ENCODE measurements around the gene SRPX2.

Gene SRPX2

GRCh38 chrX:100623001-100623400 is 21.0 kb upstream of the SRPX2 start:
- H3K9me3 ChIP-seq (ENCODE audit: insufficient read depth, low read length) = no peaks in the 10 kb centered on the region
- H2AFZ ChIP-seq (ENCODE audit: low read depth, low read length, severe bottlenecking) = no peak overlapping the region
- H3K9me2 ChIP-seq (replicated peaks; ENCODE audit: insufficient read depth, low read length) = no peaks in the 10 kb centered on the region
- TF ChIP-seq CTCF (IDR thresholded peaks at IDR 0.05; ENCODE audit: insufficient read depth, low read length, poor library complexity, severe bottlenecking) = no peak
- TF ChIP-seq EZH2phosphoT487 (conservative IDR thresholded peaks at IDR 0.05; ENCODE audit: low read length) = no peak
- H3K4me2 ChIP-seq (ENCODE audit: low read depth, low read length, poor library complexity, severe bottlenecking) = no peak overlapping the region
- H3K27me3 ChIP-seq (ENCODE audit: low read length) = no peaks in the 10 kb centered on the region
- no peaks in the 10 kb centered on the region for H3K36me3 ChIP-seq (ENCODE audit: low read length)
- no peaks in the 10 kb centered on the region for H4K20me1 ChIP-seq (ENCODE audit: low read depth, low read length)
- H3K4me3 ChIP-seq (ENCODE audit: insufficient read depth, low read length, poor library complexity, severe bottlenecking) = no peak overlapping the region
- H3K79me2 ChIP-seq (ENCODE audit: insufficient read depth, low read length) = no peaks in the 10 kb centered on the region
- no peak overlapping the region for H3K27ac ChIP-seq (ENCODE audit: low read depth, low read length)
- H3F3A ChIP-seq (ENCODE audit: insufficient read depth) = peaks cover 5% of the 10 kb centered on the region; the same call in 1 of the 2 replicates
- H3K9ac ChIP-seq (ENCODE audit: low read length) = no peak overlapping the region

- no peaks in the 10 kb centered on the region for H3K9me3 ChIP-seq (ENCODE audit: insufficient read depth, low read length)
- no peak for TF ChIP-seq EZH2phosphoT487 (conservative IDR thresholded peaks at IDR 0.05; ENCODE audit: low read length)
- no peak for TF ChIP-seq CTCF (IDR thresholded peaks at IDR 0.05; ENCODE audit: insufficient read depth, low read length, poor library complexity, severe bottlenecking)
- no peaks in the 10 kb centered on the region for H3K36me3 ChIP-seq (ENCODE audit: low read length)
- H3K27me3 ChIP-seq (ENCODE audit: low read length) = no peaks in the 10 kb centered on the region
- no peaks in the 10 kb centered on the region for H3K79me2 ChIP-seq (ENCODE audit: insufficient read depth, low read length)
- no peak overlapping the region for H3K9ac ChIP-seq (ENCODE audit: low read length)
- peaks cover 5% of the 10 kb centered on the region; the same call in 1 of the 2 replicates for H3F3A ChIP-seq (ENCODE audit: insufficient read depth)
- H4K20me1 ChIP-seq (ENCODE audit: low read depth, low read length) = no peaks in the 10 kb centered on the region
- no peak overlapping the region for H3K27ac ChIP-seq (ENCODE audit: low read depth, low read length)
- H2AFZ ChIP-seq (ENCODE audit: low read depth, low read length, severe bottlenecking) = no peak overlapping the region
- no peak overlapping the region for H3K4me3 ChIP-seq (ENCODE audit: insufficient read depth, low read length, poor library complexity, severe bottlenecking)
- H3K4me2 ChIP-seq (ENCODE audit: low read depth, low read length, poor library complexity, severe bottlenecking) = peak overlapping the region; percentile 10
- no peaks in the 10 kb centered on the region for H3K9me2 ChIP-seq (replicated peaks; ENCODE audit: insufficient read depth, low read length)
Observed at GRCh38 chrX:100625985-100626491, 18.0 kb upstream of the SRPX2 start.

- Histone ChIP-seq H4K20me1 (ENCODE audit: low read depth, low read length) (no peaks in the 10 kb centered on the region), H3K4me3 (ENCODE audit: insufficient read depth, low read length, poor library complexity, severe bottlenecking) (no peak overlapping the region), H3K9me3 (ENCODE audit: insufficient read depth, low read length) (no peaks in the 10 kb centered on the region), H3K4me2 (ENCODE audit: low read depth, low read length, poor library complexity, severe bottlenecking) (no peak overlapping the region), H3K79me2 (ENCODE audit: insufficient read depth, low read length) (no peaks in the 10 kb centered on the region), H3K9ac (ENCODE audit: low read length) (no peak overlapping the region), H3K9me2 (replicated peaks; ENCODE audit: insufficient read depth, low read length) (no peaks in the 10 kb centered on the region), H3K27ac (ENCODE audit: low read depth, low read length) (no peak overlapping the region), H3K27me3 (ENCODE audit: low read length) (no peaks in the 10 kb centered on the region), H3K36me3 (ENCODE audit: low read length) (no peaks in the 10 kb centered on the region), H3F3A (ENCODE audit: insufficient read depth) (no peaks in the 10 kb centered on the region), H2AFZ (ENCODE audit: low read depth, low read length, severe bottlenecking) (no peak overlapping the region)
- TF ChIP-seq EZH2phosphoT487 (conservative IDR thresholded peaks at IDR 0.05; ENCODE audit: low read length) (no peak), CTCF (IDR thresholded peaks at IDR 0.05; ENCODE audit: insufficient read depth, low read length, poor library complexity, severe bottlenecking) (no peak)
Observed at GRCh38 chrX:100635040-100635439, 9.0 kb upstream of the SRPX2 start.
